NCI-H1436 treated with DMSO at 0.1 percent for 48 hours (cell line): ENCODE data around the gene LRRC8A.

Experiments used
- DNase-seq: peaks from one replicate; lab custom pipeline; 2025; lab: John Stamatoyannopoulos, UW

LRRC8A gene

DNA sequence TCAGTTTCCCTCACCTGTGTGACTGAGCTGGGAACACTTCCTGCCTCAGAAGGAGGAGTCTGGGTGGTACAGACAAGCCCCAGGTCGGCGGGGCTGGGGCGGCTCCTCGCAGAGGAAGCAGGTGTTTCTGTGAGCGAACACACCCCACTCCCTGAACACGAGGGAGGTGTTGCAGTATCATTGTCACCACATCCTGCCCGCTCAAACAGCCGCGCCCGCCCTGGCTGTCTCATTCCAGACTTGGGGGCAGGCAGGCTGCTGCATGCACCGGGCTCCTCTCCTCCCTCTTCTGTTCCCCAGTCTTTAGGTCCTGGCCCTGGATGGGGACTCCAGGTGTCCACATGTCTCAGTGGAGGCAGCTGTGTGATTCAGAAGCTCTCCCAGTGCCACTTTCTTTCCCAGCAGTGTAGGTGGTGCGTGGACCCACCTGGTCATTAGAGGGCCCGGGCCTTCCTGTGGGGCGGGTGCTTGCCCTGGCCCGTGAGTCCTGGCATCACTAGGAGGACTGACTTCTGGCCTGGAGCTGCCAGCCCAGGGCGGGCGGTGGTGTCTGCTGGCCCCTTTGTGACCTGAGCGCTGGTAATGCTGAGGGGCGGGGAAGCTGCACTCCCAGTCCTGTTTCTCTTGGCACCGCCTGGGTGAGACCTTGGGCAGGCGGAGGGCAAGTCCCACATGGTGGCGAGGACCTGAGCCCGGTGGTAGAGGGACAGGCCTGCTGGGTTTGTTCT lies 20.6 kb downstream of the LRRC8A start:
- DNase-seq = no peak

DNA sequence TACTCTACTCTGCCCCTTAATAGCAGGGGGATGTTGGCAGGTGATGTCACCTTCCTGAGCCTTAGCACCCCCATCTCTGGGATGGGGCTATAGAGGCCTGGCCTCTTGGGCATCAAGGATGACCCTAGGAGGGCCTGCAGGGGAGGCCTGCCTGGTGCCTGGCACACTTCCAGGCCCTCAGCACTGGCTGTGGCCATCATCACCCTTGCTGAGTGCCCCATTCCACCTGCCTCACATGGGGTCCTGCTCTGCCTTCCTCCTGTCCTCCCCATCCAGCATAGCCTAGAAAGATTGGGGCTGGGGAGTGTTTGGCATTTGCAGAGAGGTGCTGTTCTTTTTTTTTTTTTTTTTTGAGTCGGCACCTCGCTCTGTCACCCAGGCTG lies 21.1 kb downstream of the LRRC8A start:
- DNase-seq = no peak

DNA sequence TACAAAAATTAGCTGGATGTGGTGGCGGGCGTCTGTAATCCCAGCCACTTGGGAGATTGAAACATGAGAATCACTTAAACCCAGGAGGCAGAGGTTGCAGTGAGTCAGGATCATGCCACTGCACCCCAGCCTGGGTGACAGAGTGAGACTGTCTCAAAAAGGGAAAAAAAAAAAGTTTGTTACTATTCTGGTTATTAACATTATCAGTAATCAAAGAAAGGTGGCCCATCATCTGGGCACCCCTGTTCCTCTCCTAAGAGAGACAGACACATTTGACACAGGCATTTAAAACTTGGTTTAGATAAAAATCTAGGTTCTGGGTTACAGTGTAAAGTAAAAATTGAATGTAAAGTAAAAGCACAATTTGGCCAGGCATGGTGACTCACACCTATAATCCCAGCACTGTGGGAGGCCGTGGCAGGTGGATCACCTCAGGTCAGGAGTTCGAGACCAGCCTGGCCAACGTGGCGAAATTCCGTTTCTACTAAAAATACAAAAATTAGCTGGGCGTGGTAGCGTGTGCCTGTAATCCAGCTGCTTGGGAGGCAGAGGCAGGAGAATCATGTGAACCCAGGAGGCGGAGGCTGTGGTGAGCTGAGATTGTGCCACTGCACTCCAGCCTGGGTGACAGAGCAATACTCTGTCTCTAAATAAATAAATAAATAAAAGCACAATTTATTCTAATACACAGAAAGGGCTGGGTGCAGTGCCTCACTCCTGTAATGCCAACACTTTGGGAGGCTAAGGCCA lies 22.1 kb downstream of the LRRC8A start:
- no peak for DNase-seq

DNA sequence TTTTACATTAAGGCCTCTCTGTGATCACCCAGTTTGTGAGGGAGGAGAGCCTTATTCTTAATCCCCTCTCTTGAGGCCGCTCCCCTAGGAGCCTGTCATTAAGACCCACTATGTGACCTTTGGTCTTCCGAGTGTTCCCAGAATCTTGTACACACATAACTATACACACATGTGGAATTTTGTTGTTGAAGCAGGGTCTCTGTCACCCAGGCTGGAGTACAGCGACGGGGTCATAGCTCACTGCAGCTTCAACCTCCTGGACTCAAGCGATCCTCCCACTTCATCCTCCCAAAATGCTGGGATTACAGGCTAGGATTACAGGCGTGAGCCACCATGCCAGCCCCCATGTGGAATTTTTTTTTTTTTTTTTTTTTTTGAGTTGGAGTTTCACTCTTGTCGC lies 24.0 kb downstream of the LRRC8A start:
- no peak for DNase-seq

DNA sequence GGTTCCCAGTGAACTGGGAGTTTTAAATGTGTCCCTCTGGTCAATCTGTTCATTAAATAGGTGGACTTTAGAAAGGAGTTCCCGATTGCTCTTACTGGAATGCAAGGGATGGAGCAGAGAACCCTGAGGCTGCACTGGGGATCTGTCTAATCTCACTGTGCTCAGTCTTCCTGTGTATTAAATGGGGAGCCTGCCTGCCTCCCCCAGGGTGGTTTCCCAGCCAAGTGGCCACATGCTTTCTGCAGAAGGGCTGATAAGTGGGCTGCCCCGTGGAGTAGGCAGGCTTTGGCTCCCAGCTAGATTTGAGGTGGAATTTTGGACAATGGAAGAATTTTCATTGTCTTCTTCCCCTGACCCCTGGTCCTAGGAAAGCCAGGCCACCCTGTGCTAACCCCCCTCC lies 24.8 kb downstream of the LRRC8A start:
- DNase-seq = no peak

DNA sequence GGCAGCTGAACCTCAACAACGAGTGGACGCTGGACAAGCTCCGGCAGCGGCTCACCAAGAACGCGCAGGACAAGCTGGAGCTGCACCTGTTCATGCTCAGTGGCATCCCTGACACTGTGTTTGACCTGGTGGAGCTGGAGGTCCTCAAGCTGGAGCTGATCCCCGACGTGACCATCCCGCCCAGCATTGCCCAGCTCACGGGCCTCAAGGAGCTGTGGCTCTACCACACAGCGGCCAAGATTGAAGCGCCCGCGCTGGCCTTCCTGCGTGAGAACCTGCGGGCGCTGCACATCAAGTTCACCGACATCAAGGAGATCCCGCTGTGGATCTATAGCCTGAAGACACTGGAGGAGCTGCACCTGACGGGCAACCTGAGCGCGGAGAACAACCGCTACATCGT lies 26.4 kb downstream of the LRRC8A start:
- no peak for DNase-seq

DNA sequence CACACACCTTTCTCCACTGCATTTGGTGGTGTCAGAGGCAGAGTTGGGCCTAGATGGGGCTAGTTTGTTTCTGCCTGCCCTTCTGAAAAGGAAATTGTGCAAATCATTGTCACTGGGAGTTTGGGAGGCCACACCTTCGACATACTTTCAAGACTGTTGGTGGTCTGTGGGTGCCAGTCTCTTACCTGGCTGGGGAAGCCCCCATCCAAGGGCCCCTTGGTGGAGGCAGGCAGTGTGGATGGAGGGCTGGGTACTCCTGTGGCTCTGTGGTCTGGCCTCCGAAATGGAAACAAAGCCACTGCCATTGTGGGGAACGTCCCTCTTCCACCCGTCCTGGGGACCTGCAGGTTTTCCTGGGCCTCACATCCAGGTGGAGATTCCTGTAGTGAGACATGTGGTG lies 27.9 kb downstream of the LRRC8A start:
- no peak for DNase-seq

DNA sequence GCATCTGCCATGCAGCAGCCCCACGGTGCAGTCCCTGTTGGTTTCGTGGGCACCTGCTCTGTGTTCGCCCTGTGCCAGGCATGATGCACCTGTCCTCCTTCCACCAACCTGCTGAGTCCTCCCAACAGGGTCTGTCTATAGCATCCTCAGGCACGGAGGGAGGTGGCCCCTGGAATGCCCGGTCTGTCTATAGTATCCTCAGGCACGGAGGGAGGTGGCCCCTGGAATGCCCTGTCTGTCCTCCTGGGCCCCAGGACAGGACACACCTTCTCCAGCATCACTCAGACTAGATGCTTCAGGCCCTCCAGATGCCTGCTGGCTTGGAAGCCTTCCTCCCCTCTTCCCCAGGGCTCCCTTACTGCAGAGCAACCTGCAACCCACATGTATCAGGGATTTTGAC lies 29.0 kb downstream of the LRRC8A start:
- no peak for DNase-seq

DNA sequence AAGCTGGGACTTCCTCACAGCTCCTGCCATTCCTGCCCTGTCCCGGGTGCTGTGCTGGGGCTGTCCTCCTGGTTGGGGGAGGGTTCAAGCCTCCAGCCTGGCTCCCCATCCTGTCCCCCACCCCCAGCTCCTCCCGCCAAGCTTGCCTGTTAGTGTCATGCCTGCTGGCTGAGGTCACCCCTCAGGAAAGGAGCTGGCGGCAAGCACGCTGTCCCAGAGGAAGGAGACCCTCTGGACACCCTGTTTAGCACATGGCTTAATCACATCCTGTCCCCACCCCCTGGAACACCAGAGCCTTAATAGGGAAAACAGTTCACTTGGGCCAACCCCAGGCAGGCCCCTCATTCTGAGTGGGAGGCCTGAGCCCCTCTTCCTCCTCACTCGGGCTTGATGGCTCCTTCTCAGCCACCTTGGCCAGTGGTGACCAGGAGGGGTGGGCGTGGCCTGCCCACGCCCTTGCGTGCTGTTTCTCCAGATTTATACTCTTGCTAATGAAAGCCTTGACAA lies 29.6 kb downstream of the LRRC8A start:
- DNase-seq = no peak

DNA sequence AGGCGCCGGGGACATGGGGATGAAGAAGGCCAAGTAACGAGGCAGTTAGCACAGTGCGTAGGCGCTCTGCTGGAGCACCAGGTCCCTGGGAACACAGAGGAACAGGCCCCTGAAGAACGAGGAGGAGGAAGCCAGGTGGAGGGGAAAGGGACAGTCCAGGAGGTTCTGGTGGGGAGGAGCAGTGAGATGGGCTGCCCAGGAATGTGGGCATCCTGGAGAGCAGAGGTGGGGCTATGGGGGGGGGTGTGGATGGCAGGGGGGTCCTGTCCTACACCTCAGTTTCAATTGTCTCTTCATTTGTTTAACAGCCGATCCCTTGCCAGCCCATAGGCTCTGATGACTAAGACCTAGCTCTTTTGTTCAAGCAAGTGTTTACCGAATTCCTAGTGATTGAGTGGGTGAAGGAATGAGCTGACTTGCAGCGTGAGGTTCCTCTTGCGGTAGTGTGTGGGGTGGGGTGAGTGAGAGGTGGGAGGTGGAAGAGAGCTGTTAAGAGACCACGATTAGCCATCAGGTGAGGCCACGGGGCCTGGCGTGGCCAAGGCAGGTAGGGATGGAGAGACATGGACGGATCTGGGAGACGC lies 30.4 kb downstream of the LRRC8A start:
- DNase-seq = no peak

DNA sequence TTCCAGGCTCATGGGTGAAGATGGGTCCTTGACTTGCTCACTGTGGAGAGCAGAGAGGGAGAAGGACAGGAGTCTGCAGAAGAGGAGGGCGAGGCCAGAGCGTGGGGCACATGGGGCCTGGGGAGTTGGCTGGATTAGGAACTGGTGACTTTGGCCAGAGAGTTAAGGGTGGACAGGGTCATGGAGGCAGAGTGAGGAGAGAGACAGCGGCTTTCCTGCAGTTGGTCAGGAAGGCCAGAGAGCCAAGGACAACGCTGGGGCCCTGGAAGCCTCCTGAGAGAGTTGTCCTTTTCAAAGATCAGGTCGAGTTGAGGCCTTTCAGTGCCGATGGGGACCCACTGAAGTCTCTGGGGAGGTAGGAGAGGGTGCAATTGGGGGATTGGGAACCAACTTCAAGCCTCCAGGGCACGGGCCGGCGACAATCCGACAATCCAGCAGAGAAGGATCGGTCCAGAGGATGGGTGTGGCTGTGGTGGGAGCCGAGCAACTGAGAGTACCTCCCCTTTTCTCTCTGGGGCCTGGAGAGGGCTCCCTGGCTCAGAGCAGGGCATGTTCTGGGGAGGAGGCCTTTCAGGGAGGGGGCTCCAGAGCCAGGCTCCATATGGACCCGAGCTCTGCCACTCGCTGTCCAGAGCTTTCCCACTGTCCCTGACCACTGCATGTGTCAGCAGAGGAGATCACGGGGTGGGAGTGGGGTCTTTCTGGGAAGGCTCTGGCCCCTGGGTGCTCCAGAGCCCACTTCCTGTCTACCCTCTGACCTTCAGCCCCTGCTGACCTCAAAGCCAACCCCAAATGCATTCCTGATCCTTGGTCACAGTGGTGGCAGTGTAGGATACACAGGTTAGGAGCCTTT lies 31.3 kb downstream of the LRRC8A start:
- no peak for DNase-seq

DNA sequence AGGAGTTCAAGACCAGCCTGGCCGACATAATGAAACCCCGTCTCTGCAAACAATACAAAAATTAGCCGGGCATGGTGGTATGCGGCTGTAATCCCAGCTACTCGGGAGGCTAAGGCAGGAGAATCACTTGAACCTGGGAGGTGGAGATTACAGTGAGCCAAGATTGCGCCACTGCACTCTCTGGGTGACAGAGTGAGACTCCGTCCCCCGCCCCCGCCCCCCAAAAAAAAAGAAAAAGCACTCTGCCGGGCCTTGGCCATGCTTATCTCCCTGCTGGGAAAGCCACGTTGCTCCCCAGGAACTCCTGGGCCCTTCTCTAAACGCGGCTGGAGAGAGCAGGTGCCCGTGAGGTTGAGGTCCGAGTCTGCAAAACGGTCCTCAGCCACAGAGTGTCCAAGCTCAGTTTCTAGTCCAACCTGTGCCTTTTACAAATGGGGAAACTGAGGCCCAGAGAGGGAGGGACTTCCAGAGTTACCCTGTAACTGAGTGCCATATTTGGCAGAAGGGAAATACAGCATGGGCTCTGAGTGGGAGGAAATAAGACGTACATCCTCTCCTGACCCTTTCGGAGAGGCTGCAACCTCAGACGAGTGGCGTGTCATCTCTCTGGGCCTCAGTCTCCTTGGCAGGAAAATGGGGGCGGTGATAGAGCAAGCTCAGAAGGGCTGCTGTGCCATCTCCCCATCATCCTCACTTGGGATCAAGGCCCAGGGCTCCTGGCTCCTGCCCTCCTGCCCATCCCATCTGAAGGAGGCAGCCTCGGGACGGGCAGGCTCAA lies 32.3 kb downstream of the LRRC8A start:
- DNase-seq = no peak

DNA sequence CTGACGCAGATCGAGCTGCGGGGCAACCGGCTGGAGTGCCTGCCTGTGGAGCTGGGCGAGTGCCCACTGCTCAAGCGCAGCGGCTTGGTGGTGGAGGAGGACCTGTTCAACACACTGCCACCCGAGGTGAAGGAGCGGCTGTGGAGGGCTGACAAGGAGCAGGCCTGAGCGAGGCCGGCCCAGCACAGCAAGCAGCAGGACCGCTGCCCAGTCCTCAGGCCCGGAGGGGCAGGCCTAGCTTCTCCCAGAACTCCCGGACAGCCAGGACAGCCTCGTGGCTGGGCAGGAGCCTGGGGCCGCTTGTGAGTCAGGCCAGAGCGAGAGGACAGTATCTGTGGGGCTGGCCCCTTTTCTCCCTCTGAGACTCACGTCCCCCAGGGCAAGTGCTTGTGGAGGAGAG lies 34.3 kb downstream of the LRRC8A start:
- DNase-seq = no peak

DNA sequence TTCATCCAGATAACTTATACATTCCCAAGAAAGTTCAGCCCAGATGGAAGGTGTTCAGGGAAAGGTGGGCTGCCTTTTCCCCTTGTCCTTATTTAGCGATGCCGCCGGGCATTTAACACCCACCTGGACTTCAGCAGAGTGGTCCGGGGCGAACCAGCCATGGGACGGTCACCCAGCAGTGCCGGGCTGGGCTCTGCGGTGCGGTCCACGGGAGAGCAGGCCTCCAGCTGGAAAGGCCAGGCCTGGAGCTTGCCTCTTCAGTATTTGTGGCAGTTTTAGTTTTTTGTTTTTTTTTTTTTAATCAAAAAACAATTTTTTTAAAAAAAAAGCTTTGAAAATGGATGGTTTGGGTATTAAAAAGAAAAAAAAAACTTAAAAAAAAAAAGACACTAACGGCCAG lies 34.8 kb downstream of the LRRC8A start:
- no peak for DNase-seq

DNA sequence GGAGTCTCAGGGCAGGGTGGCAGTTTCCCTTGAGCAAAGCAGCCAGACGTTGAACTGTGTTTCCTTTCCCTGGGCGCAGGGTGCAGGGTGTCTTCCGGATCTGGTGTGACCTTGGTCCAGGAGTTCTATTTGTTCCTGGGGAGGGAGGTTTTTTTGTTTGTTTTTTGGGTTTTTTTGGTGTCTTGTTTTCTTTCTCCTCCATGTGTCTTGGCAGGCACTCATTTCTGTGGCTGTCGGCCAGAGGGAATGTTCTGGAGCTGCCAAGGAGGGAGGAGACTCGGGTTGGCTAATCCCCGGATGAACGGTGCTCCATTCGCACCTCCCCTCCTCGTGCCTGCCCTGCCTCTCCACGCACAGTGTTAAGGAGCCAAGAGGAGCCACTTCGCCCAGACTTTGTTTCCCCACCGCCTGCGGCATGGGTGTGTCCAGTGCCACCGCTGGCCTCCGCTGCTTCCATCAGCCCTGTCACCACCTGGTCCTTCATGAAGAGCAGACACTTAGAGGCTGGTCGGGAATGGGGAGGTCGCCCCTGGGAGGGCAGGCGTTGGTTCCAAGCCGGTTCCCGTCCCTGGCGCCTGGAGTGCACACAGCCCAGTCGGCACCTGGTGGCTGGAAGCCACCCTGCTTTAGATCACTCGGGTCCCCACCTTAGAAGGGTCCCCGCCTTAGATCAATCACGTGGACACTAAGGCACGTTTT lies 35.4 kb downstream of the LRRC8A start:
- no peak for DNase-seq

DNA sequence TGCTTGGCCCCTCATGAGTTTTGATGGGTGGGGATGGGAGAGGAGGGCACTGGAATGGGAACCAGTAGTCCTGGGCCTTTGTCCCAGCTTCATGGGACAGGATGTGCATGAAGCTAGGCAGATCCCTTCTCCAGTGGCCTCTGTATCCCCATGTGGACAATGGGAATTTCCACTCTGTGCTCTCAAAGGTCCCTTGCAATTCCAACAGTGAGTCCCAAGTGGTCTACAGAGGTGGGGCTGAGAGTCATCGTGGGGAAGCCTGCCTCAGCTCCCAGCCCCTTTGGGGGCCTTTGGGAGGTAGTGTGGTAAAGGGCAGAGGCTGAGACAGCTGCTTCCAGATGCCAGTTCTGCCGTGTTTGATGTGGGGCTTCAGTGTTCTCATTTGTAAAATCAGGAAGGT lies 37.0 kb downstream of the LRRC8A start:
- no peak for DNase-seq

DNA sequence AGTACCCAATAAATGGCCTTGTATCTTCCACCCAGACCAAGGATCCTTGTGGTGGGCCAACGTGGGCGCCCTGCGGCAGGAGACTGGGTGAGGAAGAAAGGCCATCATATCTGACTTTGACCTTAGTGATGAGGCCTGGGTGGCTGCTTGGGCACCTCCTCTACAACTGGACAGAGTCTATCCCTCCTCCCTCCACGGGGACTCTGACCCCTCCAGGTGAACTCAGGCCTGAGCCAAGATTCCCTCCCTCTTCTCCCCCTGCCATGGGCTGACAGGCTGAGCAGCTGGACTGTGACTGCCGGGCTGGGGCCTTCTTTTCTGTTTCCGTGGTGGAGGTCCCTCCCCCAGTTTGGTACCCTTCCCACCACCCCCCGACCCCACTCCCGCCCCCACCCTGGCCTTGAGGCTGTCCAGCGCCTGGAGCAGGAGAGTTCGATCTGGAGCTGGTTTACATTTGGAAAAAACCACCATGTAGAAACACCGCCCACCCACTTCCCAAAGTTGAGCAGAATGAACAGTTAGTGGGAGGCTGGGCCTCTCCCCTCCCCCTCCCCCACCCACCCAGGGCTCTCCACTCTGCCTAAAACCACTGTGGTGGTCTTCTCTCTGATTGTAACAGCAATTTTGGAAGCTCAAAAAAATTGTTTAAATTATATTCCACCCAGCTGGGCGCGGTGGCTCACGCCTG lies 37.6 kb downstream of the LRRC8A start:
- DNase-seq = no peak

DNA sequence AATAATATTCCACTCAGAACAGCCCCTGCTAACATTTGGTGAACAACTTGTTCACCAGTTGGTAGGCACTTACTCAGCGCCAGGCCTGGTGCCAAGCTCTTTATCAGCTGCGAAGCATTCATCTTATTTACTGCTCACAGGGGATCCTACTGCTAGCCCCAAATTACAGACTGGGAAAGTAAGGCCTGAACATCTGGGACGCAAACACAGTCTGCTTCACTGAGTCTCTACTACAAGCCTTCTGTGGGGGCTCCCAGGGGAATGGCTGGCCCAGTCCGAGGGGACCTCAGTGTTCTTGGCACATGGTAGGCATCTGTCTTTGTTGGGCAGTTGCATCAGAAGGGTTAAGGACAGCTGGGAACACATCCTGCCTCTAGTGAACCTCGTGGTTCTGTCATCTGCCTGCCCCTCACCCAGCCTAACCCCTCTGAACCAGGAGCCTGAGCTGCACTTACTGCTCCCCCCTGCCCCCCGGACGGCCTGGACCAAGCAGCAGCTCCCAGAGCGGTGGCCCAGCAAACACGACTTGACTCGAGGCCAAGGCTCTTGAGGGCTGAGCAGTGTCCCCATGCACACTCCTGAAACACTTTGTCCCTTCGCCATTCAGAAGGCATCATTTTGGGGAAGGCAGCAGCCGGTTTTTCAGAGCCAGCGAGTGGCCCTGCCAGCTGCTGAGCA lies 38.6 kb downstream of the LRRC8A start, which contains the start of gene PHYHD1:
TSS of gene PHYHD1 (plus strand) at position 602 of the 678 bp plus-strand sequence. CDS start 1,342 bp downstream, outside the sequence.
- DNase-seq = no peak
